ENCODE measurements around the gene SGCA.
A peak's percentile ranks its signal among the peaks of the same experiment; 100 is the strongest.

Gene SGCA

DNA sequence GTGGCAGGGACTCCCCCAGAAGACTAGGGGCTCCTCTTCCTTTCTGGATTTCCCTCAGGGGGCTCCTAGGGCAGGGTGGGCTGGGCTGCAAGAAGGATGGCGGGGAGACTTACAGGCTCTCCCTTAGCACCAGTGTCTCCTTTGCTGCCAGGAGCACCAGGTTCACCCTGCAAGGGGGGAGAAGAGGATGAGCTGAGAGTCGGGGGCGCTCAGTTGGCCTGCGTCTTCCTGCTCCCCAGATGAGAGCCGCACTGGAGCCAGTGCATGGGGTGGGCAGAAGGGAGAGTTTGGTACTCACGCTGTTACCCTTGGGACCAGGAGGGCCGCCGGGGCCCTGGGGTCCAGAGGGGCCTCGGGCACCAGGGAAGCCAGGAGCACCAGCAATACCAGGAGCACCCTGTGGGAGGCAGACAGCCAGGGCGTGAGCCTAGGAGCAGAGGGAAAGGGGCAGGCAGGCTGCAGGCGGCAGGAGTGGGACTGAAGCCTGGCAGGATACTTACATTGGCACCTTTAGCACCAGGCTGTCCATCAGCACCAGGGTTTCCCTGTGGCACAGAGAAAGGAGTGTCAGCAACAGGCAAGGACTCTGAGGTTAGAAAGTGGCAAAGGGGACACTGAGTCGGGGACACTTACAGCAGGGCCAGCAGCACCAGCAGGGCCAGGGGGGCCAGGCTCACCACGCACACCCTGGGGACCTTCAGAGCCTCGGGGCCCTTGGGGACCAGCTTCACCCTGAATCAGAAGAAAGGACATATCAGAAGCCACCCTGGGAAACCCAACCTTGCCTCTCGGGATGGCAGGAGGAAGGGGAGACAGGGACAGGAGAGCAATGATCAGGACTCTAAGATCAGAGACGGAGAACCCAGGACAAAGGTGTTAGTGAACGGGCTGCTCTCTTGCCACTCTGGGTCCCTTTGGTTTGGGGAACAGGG, 29.4 kb downstream of the SGCA start:
- DNase-seq (ENCODE audit: low read depth) = no peak

DNA sequence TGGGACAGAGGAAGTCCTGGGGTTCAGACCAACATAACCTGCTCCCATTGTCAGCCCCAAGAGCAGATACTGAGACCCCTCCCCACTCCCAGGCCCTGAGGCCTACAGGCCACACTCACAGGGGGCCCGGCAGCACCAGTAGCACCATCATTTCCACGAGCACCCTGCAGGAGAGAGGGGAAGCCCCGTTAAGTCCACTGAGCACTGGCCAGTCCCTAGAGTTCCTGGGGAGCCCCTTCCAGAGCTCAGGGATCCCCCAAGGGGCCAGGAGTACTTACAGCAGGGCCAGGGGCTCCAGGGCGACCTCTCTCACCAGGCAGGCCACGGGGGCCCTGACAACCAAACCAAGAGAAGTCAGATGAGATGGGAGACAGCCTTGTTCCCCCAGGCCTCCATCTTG, 30.2 kb downstream of the SGCA start:
- DNase-seq (ENCODE audit: low read depth) = no peak

DNA sequence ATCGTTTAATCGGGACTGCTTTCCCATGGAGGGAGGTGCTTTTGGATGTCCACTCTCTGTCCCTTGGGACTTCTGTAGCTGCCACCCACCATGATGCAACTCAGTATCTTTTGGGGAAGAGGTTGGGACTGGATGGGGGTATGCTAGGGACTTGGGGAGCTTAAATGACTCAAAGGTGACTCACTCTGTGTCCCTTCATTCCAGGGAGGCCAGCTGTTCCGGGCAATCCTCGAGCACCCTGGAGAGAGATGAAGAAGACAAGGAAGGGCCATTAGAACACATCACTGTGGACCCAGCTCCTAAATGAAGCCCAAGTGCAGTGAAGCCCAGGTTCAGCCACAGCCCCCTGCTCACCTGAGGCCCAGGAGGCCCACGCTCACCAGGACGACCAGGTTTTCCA, 31.0 kb downstream of the SGCA start:
- no peak for DNase-seq (ENCODE audit: low read depth)

DNA sequence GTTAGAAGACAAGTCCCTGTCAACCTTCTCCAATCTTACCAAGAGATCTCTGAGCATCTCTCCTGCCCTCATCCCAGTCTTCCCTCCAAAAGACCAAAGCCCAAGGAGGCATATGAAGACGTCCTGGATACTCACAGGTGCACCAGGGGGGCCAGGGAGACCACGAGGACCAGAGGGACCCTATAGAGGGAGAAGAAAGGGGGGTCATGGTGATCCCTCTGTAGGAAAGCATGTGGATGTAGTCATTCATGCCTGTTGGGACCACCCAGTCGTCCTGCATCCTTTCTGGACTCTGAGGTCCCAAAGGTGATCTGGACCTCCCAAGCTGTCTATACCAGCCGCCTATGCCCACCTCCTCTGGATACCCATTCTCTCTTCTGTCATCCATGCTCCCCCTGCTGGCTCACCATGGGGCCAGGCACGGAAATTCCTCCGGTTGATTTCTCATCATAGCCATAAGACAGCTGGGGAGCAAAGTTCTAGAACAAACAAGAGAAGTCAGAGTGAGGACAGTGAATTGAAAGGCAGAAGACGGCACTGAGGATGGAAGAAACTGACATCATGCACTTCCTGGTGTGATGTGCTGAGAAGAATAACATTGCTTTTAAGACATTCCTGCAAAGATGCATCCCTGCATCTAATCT, 32.3 kb downstream of the SGCA start:
- no peak for DNase-seq (ENCODE audit: low read depth)

DNA sequence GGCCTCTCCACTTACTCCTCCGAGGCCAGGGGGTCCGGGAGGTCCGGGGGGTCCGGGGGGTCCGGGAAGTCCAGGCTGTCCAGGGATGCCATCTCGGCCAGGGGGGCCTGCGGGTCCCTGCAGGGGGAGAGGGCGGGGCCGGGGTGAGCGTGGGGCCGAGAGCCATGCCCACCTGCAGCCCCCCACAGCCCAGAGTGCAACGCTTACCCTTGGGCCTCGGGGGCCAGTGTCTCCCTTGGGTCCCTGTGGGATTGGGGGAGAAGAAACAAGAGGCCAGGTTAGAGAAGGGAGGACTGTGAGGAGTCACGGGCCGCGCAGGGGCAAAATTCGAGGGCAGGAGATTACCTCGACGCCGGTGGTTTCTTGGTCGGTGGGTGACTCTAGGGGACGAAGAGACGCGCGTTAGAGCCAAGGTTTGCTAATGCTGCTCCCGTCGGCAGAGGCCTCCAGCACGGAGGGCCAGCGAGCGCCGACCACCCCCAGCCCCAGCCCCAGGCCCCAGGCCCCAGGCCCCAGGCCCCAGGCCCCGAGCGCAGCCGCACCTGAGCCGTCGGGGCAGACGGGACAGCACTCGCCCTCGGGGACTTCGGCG, 33.5 kb downstream of the SGCA start:
- no peak for DNase-seq (ENCODE audit: low read depth)

DNA sequence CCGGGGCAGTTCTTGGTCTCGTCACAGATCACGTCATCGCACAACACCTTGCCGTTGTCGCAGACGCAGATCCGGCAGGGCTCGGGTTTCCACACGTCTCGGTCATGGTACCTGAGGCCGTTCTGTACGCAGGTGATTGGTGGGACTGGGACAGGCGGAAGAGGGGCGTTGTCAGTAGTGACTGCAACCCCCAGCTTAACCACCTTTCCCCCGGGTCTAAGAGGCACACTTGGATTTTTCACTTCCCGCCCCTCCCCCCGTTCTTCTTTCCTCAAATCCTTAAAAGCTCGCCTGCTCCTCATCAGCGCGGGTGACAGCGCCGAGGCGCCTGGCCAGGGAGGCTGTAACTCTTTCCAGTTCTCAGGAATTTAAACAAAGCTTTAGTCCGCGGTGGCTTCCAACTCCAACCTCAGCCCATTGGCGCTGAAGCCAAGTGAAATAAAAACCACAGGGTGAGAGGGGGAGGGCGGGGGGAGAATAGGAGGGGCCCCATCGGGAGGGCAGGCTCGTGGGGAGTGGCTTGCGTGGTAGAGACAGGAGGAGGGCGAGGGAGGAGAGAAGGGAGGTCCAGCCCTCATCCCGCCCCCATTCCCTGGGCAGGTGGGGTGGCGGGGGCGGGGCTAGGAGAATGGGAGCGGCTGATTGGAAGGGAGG, 34.1 kb downstream of the SGCA start:
- peak; percentile 29 for DNase-seq (ENCODE audit: low read depth)

DNA sequence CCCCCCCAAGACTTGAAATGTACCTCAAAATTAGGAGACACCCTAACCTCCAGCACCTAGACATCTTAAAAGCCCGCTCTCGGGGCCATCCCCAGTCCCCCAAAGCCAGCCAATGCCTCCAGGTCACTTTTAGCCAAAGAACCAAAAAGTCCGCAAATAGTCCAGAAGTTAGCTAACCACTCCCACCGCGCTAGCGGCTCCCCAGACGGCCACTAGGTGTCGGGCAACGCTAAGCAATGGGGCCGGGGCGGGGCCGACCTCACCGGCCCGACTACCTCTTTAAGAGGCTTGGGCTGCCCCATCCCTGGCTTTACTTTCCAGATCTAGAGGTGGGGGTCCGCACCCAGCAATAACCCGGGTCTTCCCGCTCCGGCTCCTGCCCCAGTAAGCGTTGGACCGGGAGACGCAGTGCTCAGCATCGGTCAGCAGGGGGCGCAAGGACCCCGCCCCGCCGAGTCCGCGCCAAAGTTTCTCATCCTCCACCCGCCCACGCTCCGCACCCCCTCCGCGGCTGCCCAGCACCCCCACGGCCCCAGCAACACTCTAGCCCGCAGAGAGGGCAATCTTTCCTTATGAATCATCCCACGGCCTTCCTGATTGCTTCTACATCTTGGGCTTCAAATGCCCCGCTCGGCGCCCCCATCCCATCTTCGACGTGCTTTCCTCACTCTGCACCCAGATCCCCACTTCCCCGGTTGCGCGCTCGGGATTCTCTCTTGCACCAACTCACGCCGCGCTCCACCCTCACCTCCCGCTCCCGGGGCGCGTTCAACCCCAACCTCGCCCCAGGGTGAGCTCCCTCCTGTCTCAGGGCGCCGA, 34.9 kb downstream of the SGCA start:
- DNase-seq (ENCODE audit: low read depth) = peak; percentile 64

DNA sequence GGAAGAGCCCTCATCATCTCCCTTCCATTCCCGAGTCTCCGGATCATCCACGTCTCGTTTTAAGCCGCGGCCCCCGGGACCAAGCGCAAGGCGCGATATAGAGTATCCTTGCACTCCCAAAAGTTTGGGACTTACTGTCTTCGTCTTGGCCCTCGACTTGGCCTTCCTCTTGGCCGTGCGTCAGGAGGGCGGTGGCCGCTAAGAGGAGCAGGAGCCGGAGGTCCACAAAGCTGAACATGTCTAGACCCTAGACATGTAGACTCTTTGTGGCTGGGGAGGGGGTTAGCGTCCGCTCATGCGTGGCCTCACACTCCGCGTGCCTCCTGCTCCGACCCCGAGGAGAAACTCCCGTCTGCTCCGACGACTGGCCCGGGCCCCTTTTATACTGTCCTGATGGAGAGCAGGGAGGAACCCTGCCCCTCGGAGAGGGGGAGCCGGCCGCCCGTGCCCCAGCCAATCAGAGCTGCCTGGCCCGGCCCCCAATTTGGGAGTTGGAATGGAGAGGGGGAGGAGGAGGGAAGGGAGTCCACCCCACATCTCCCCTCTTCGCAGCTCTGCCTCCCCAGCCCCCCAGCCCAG, 35.6 kb downstream of the SGCA start, which contains the start of gene COL1A1:
Gene COL1A1, minus strand, starts transcription at position 356 of the 579 bp plus-strand sequence. Its CDS starts 118 bp downstream, at position 238.
- DNase-seq (ENCODE audit: low read depth) = no peak

DNA sequence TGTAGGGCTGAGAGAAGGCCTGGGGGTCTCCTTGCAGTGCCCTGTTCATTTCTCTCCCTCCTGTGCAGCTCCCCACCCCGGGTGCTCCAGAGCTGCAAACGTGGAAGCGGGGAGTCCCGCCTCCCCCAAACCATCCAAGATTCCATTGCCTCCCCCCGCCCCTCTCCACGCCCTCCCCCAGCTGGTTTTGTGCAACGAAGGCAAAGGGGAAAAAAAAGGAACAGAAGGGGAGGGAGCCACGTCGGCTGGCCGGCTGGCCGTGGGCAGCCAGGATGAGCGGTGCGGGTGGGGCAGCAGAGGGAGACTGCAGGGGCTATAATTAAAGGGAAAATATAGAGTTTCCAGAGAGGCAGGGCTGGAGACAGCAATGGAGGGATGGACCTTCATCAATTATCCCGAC, 37.3 kb downstream of the SGCA start:
- DNase-seq (ENCODE audit: low read depth) = no peak

DNA sequence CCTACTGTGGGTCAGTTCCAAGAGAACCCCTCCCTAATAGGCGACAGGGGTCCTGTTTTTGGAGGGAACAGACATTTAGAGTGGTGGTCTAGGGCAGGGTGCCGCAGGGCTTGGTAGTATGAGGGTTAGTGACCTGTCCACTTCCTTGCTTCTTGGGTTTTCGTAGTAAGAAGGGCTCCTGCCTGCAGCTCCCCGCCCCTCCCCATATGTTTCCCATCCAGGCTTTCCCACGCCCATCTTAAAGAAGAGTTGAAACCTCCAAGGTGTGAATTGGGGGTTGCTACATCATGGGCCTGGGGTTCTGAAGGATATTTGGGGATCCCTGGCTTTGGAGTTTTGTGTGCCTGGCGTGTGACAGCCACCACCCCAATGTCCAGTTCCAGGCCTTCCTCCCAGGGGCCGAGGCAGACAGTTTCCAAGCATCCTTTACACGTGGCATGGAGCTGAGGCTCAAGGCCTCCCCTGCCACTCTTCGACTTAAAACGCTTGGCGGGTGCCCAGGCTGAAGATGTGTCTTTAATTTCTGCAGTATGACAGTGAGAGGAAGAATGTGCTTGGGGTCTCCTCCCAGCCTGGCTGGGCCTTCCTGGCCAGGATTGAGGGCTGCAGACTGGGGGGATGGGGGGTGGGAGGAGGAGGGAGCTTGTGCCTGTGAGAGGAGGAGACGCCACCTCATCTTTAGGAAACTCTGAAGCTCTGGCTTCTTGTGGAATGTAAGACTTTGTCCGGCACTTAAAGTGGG, 38.0 kb downstream of the SGCA start:
- no peak for DNase-seq (ENCODE audit: low read depth)

DNA sequence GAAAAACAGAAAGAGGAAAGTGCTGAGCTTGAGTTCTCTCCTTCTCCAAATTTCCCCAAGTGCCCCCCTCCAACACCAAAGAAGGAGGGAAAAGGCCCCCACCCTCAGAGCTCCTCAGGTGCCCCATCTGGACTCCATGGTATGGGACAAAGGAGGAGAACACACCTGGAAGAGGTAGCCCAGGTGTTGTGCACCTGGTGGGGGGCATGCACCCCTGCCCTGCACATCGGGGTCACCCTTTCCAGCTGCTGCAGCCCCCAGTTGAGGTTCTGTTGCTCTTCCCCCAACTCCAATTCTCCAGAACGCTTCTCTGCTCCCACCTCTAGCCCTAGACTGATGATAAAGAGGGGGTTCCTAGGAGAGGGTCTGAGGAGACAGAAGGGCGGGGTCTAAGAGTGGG, 38.6 kb downstream of the SGCA start:
- no peak for DNase-seq (ENCODE audit: low read depth)

DNA sequence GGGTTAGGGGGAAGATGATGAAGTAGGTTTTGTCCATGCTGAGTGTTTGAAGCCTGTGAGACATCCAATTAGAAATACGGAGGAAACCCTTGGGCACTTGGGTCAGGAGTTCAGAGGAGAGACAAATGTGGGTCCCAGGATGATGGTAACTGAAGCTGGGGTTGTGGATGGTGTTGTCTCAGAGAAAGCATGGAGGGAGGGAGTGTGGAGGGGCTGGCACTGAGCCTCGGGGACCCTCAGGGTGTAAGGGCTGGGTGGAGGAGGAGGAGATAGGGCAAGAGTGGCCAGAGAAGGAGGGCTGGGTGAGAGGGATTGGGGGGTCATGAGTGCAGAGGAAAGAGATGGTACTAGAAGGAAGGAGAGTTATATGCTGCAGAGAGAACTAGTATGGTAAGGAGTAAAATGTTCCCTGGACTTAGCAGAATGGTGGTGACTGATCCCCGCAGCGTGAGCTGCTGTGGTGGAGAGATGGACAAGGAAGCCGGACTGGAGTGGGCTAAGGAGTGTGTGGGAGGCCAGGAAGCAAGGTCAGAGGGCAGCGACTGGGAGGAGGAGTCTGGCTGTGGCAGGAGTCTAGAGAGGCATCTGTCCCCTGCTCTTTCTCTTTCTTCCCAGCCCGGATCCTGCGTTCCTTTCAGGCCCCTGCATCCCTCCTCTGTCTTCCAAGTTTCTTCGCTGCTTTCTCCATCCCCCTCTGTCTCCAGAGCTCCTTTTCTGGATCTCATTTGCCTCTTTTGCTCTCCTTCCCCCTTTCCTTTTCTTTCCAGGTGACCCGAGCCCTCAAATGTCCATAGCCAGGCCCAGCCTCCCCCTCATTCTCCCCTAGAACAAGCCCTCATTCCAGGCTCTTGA, 39.5 kb downstream of the SGCA start:
- DNase-seq (ENCODE audit: low read depth) = no peak

DNA sequence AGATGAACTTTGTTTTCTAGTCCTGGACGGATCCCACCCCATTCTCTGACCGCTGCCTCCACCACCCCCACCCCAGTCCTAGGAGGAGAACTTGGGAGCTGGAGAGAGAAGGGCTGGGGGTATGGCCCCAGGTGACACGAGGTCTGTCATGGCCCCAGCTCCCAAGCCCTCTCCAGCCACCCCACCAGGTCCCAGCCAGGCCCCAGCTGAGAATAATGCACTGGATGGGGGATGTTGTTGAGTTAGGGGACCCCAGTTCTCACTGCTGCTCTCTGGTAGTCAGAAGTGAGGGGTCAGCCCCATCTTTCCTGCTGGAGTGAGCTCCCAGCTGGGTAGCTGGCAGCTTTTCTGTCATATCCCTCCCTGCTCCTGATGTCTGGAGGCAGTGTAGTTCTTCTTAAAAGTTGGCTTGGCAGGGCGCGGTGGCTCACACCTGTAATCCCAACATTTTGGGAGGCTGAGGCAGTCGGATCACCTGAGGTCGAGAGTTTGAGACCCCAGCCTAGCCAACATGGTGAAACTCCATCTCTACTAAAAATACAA, 40.2 kb downstream of the SGCA start:
- DNase-seq (ENCODE audit: low read depth) = no peak

DNA sequence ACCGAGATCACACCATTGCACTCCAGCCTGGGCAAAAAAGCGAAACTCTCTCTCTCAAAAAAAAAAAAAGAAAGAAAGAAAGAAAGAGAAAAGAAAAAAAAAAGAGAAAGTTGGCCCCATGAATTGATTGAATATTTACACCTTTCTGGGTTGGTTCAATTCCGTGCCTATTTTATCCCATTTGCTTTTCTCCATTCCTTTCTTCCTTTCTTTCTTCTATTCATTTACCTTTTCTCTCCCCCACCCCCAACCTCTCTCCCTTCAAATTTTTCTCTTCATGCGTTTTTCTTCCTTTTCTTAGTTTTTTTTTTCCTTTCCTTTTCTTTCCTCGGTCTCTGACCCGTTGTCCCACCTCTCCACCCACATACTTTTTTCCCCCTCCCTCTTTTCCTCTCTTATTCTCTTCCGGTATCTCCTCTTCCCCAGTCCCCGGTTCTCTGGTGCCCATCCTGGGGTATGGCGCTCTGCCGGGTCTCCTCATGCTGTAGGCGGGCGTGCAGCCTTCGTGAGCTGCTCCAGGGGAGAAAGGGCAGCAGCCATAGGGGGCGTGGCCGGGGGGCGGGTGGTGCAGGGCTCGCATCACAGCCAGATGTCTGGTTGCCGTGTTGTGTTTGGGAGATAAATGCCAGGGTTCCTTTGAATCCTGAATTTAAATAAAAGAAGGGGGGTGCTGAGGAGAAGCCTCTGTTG, 40.9 kb downstream of the SGCA start:
- no peak for DNase-seq (ENCODE audit: low read depth)

DNA sequence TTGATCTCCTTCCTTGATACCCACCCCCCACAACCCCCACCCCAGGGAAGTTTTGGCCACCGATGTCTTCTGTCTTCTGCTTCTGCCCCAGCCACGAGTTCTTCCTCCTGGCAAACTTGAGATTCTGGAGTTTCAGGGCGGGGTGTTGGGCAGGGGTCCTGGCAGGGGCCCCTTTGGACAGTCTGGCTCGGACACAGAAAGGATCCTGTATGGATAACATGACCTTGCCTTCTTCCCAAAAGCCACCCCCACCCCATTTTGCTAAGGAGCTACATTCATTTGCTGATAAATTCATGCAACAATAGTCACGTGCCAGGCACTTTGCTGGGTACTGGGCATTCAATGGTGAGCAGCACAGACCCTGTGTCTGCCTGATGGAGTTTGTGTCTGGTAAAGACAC, 41.5 kb downstream of the SGCA start:
- DNase-seq (ENCODE audit: low read depth) = no peak

DNA sequence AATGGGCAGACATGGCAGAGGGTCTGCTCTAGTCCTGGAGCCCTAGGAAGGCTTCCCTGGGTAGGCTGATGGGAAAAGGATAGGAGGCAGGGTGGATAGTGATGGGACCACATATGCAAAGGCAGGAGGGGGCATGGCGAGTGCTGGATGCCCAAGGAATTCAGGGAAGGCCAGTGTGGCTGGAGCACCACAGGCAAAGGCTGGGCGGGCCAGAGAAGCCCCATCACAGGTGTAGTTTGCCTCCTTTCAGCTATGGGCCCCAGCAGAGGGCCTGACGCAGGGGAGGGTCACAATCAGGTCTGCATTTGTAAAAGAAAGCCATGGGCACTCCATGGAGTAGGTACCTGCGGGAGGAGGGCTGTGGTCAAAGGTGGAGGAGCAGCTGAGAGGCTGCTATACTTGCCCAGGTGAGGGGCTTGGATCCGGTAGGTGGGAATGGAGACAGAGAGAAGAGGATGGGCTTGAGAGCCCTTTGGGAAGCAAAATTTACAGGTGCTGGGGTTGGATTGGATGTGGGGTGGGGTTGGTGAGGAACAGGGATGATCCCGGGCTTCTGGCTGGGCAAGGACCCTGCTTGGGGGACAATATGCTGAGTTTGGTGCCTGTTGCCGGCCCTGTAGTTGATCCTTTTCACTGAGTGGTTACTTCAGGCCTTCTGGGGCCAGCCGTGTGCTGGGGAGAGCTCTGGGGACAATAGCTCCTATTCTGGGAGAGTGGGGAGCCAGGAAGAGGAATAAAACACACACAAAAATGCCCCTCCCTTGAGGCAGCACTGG, 42.2 kb downstream of the SGCA start:
- DNase-seq (ENCODE audit: low read depth) = no peak

DNA sequence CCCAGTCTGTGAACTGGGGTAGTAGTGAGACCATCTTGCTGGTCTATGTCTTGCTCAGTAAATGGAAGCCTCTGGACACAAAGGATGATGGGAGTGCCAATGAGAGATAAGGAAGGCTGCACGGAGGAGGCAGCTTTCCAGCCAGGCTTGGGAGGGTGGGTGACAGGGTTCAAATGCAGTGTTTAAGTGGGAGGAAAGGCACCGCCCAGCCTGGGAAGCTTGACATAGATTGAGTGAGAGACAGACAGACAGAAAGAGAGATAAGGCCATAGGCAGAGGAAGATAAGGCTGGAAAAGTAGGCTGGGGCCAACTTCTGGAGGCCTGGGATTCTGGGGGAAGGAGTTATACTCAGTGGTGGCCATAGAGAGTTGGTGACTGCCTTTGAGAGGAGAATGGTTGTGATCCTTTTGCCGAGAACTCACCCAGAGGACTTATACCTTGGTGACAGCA, 42.8 kb downstream of the SGCA start:
- no peak for DNase-seq (ENCODE audit: low read depth)

DNA sequence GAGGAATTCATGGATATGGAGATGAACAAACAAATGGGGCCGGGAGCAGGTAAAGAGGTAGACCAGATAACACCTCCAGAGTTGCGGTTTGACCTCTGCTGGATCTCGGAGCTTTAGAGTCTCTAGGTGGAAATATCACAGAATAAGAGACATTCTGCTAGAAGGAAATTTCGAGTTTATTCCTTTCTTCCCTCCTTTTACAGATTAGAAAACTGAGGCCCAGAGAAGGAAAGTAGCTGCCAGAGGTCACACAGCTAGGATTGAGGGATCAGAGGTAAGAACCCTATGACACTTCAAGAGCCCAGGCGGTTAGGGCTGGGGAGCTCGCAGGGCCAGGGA, 43.3 kb downstream of the SGCA start:
- no peak for DNase-seq (ENCODE audit: low read depth)
